Esophagus squamous epithelium (tissue), 5 donors: ENCODE results near the gene FBXW7. TPM values are rescaled to one million over a fixed set of nuclear protein-coding genes. Genes with fewer than 3 reads are reported as not detected.

Experiments used
- DNase-seq: peaks from one replicate; lab custom pipeline; 2025; lab: John Stamatoyannopoulos, UW
- H3K27ac ChIP-seq, 4 donors: fragments of 200-600 bp; sonication (generic); one replicate each; pipeline ENCODE4 v1.5.1; 2016 to 2019; ENCODE audit warnings: mild to moderate bottlenecking in 1 of 4
- H3K27me3 ChIP-seq, 4 donors: fragments of 200-600 bp; sonication (generic); 1 replicate in 3 of 4; 2 replicates in 1 of 4; pipeline versions ENCODE4 v1.5.1 to v1.6.0; 2017 to 2021; ENCODE audit warnings: antibody characterized with exemption in 1 of 4
- H3K36me3 ChIP-seq, 3 donors: fragments of 200-600 bp; sonication (generic); one replicate each; pipeline ENCODE4 v1.5.1; 2016 to 2019
- H3K4me1 ChIP-seq, 3 donors: fragments of 200-600 bp; sonication (generic); one replicate each; pipeline ENCODE4 v1.5.1; 2017 to 2019
- H3K4me3 ChIP-seq, 4 donors: fragments of 200-600 bp; sonication (generic); 1 replicate in 3 of 4; 2 replicates in 1 of 4; pipeline ENCODE4 v1.5.1; 2016 to 2019; ENCODE audit warnings: mild to moderate bottlenecking in 2 of 4, moderate library complexity in 1 of 4
- H3K9me3 ChIP-seq, 3 donors: fragments of 200-600 bp; sonication (generic); one replicate each; pipeline ENCODE4 v1.5.1; 2016 to 2019
- POLR2A ChIP-seq, 4 donors: fragments of 450-650 bp; IDR thresholded peaks; one replicate each; pipeline ENCODE4 v1.6.1; 2017; ENCODE audit warnings: antibody characterized with exemption in 4 of 4, mild to moderate bottlenecking in 4 of 4, moderate library complexity in 3 of 4
- WGBS, 2 donors: methylation state at CpG; one replicate each; pipeline ENCODE4 v1.1.5; 2018; 5-methylcytosine and 5-hydroxymethylcytosine counted together
- intact Hi-C: fragments of 100-400 bp; cut with DNase I; formaldehyde crosslinking; loops from one replicate; pipeline ENCODE4 v1.15.0; 2022
- total RNA-seq, 4 donors: library from RNA; depleted of rRNA; stranded (reverse); fragments of >200 nt; gene quantifications; one replicate each; pipeline ENCODE4 v1.1.0, GENCODE V29; 2016
- TF ChIP-seq, protein P1 (sequence below), 6 experiments: fragments of 450-650 bp in 4 of 6; fragments of 200-600 bp in 2 of 6; sonication (generic) in 2 of 6; IDR thresholded peaks; one replicate each; pipeline ENCODE4 v1.5.1; 2016 to 2019; ENCODE audit warnings: antibody characterized with exemption in 6 of 6, mild to moderate bottlenecking in 4 of 6, moderate library complexity in 4 of 6
- donor health status: DM: yes; HTN: yes; CAD: no.

Gene FBXW7
- total RNA-seq, 4 donors from 2014 or later: 32.3 to 92.7 (median 36.9) TPM

DNA sequence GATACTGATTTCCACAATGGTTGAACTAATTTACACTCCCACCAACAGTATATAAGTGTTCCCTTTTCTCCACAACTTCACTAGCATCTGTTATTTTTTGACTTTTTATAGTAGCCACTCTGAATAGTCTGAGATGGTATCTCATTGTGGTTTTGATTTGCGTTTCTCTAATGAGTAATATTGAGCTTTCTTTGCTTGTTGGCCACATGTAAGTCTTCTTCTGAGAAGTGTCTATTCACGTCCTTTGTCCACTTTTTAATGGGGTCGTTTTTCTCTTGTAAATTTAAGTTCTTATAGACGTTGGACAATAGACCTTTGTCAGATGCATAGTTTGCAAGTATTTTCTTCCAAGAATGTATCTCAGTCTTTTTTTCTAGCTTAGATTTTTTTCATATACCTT, 10.0 kb downstream of the FBXW7 start:
- intact Hi-C loops: no loop called here
- H3K36me3 ChIP-seq: no peaks in the 10 kb centered on the region
- no peak for DNase-seq
- H3K9me3 ChIP-seq: no peaks in the 10 kb centered on the region
- 60 to 84% methylated on average over 4 of the region's 4 CpGs for WGBS, 2 donors
- no peak overlapping the region for H3K27ac ChIP-seq
- H3K4me1 ChIP-seq: peaks cover 0 to 25% (median 0%) of the 10 kb centered on the region in 3 donors
- TF ChIP-seq POLR2A (IDR thresholded peaks at IDR 0.05): no peak
- TF ChIP-seq, protein P1, sequence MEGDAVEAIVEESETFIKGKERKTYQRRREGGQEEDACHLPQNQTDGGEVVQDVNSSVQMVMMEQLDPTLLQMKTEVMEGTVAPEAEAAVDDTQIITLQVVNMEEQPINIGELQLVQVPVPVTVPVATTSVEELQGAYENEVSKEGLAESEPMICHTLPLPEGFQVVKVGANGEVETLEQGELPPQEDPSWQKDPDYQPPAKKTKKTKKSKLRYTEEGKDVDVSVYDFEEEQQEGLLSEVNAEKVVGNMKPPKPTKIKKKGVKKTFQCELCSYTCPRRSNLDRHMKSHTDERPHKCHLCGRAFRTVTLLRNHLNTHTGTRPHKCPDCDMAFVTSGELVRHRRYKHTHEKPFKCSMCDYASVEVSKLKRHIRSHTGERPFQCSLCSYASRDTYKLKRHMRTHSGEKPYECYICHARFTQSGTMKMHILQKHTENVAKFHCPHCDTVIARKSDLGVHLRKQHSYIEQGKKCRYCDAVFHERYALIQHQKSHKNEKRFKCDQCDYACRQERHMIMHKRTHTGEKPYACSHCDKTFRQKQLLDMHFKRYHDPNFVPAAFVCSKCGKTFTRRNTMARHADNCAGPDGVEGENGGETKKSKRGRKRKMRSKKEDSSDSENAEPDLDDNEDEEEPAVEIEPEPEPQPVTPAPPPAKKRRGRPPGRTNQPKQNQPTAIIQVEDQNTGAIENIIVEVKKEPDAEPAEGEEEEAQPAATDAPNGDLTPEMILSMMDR (IDR thresholded peaks at IDR 0.05): no peak
- H3K4me3 ChIP-seq: no peak overlapping the region
- no peaks in the 10 kb centered on the region for H3K27me3 ChIP-seq

DNA sequence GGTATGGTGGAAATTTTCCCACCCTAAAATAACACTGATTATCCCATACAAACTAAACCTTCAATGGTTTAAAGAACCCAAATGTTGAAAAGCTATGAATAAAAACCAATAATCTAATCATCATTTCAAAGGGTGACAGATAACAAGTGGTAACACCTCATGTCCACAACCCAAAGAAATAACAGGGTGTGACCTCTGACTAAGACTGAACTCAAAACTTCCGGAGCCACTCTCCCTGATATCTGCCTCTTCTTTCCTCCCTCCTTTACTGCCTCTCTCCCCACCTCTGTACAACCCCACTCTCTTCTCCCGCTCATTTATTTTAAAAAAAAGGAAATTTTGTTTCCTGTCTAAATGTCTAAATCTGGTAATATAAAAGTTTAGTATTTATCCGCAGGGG, 11.5 kb downstream of the FBXW7 start:
- no peak overlapping the region for H3K27ac ChIP-seq
- intact Hi-C loops: no loop called here
- no peaks in the 10 kb centered on the region for H3K9me3 ChIP-seq
- no peaks in the 10 kb centered on the region for H3K27me3 ChIP-seq
- H3K4me3 ChIP-seq: no peak overlapping the region
- DNase-seq: no peak
- H3K36me3 ChIP-seq: no peaks in the 10 kb centered on the region
- 70 to 71% methylated on average over 3 of the region's 3 CpGs for WGBS, 2 donors
- peaks cover 0 to 21% (median 0%) of the 10 kb centered on the region in 3 donors for H3K4me1 ChIP-seq
- TF ChIP-seq, protein P1 (IDR thresholded peaks at IDR 0.05): no peak
- no peak for TF ChIP-seq POLR2A (IDR thresholded peaks at IDR 0.05)

DNA sequence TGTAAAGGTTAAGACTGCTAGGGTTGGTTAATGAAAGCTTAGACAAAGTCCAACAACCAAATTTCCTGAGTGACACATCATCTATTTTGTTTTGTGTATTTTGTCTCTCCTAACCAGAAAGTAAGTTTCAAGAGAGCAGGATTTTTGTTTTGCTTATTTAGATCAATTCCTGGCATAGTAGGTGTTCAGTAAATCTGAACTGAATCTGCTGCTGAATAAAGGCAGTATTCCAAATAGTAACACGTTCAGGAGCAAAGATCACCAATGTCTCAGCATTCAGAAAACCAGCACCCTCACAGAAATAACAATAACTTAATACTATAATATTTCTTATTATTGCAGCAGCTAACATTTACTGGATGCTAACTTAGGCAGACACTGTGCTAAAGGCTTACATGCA, 12.2 kb downstream of the FBXW7 start:
- Histone ChIP-seq H3K4me3 (no peak overlapping the region), H3K4me1 (peaks cover 0 to 21% (median 0%) of the 10 kb centered on the region in 3 donors), H3K27me3 (no peaks in the 10 kb centered on the region), H3K9me3 (no peaks in the 10 kb centered on the region), H3K36me3 (no peaks in the 10 kb centered on the region), H3K27ac (no peak overlapping the region)
- no peak for DNase-seq
- no peak for TF ChIP-seq POLR2A (IDR thresholded peaks at IDR 0.05)
- TF ChIP-seq, protein P1 (IDR thresholded peaks at IDR 0.05): no peak
- intact Hi-C loops: no loop called here
- WGBS, 2 donors: 44 to 68% methylated on average over 1 of the region's 1 CpG

DNA sequence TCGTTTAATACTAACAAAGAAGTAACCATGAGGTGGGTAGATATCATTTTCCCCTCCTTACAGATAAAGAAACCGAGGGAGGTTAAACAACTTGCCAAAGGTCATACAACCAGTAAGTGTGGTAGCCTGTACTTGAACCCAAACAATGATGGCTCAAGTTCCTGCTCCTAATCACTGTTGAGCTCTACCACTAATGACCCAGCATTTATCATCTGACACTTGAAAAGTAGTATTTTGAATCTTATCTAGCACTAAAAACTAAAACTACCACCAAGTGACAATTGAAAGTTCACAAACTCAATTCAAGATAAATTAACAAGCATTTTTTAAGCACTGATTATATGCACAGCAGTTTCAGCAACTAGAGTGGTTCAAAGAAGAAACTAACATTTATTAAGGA, 13.1 kb downstream of the FBXW7 start:
- H3K9me3 ChIP-seq: no peaks in the 10 kb centered on the region
- 63 to 74% methylated on average over 2 of the region's 2 CpGs for WGBS, 2 donors
- H3K4me3 ChIP-seq: no peak overlapping the region
- intact Hi-C loops: no loop called here
- no peak overlapping the region for H3K27ac ChIP-seq
- H3K27me3 ChIP-seq: no peaks in the 10 kb centered on the region
- TF ChIP-seq POLR2A (IDR thresholded peaks at IDR 0.05): no peak
- TF ChIP-seq, protein P1 (IDR thresholded peaks at IDR 0.05): no peak
- peaks cover 0 to 21% (median 0%) of the 10 kb centered on the region in 3 donors for H3K4me1 ChIP-seq
- no peaks in the 10 kb centered on the region for H3K36me3 ChIP-seq
- DNase-seq: no peak

DNA sequence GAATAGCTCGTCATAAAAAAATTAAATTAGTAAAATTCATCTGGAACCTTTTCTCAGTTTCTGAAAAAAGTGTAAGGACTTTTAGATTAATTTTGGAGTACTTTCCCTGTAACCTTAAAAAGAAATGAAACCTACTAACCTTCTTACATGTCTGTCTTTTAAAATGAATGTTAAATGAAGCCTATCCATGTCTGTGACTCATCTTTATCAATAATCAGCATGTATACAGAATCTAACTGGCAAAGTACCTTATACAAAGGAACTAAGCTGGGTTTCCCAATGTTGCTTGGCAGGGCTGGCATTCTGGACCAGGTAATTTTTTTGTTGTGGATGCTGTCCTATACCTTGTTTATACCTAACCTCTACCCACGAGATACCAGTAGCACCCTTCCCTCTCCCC, 13.6 kb downstream of the FBXW7 start:
- Histone ChIP-seq H3K4me1 (peaks cover 0 to 21% (median 0%) of the 10 kb centered on the region in 3 donors), H3K27me3 (no peaks in the 10 kb centered on the region), H3K36me3 (no peaks in the 10 kb centered on the region), H3K4me3 (no peak overlapping the region), H3K27ac (no peak overlapping the region), H3K9me3 (no peaks in the 10 kb centered on the region)
- intact Hi-C loops: no loop called here
- no peak for DNase-seq
- TF ChIP-seq POLR2A (IDR thresholded peaks at IDR 0.05): no peak
- TF ChIP-seq, protein P1 (IDR thresholded peaks at IDR 0.05): no peak
- WGBS, 2 donors: 50 to 67% methylated on average over 2 of the region's 2 CpGs
